Neural progenitor cell (in vitro differentiated cells): ENCODE measurements around the gene GCSAM. TPM values are rescaled to one million over a fixed set of nuclear protein-coding genes. Genes with fewer than 3 reads are reported as not detected.
A peak's percentile ranks its signal among the peaks of the same experiment; 100 is the strongest.

Source experiments
- DNase-seq: peaks from one replicate; pipeline ENCODE4 v3.0.0-alpha.2; 2016; ENCODE audit warnings: low spot score
- H2AFZ ChIP-seq: fragments of 200-600 bp; sonication (generic); replicated peaks from 2 replicates; pipeline ENCODE4 v1.6.1; 2016; ENCODE audit warnings: antibody characterized with exemption
- H3F3A ChIP-seq: fragments of 200-600 bp; sonication (generic); 2 replicates; pipeline ENCODE4 v1.6.1; 2016; ENCODE audit warnings: antibody characterized with exemption, low read depth
- H3K27ac ChIP-seq: fragments of 200-600 bp; sonication (generic); 2 replicates; pipeline ENCODE4 v1.5.1; 2016; ENCODE audit warnings: mild to moderate bottlenecking
- H3K27me3 ChIP-seq: fragments of 200-600 bp; sonication (generic); 2 replicates; pipeline ENCODE4 v1.6.1; 2016; ENCODE audit warnings: mild to moderate bottlenecking, moderate library complexity
- H3K36me3 ChIP-seq: fragments of 200-600 bp; sonication (generic); 2 replicates; pipeline ENCODE4 v1.5.1; 2016
- H3K4me1 ChIP-seq: fragments of 200-600 bp; sonication (generic); 2 replicates; pipeline ENCODE4 v1.6.1; 2016; ENCODE audit warnings: mixed run types
- H3K4me2 ChIP-seq: fragments of 200-600 bp; sonication (generic); 2 replicates; pipeline ENCODE4 v1.6.1; 2016
- H3K4me3 ChIP-seq: fragments of 200-600 bp; sonication (generic); 2 replicates; pipeline ENCODE4 v1.5.1; 2016
- H3K79me2 ChIP-seq: fragments of 200-600 bp; sonication (generic); 2 replicates; pipeline ENCODE4 v1.6.1; 2016; ENCODE audit warnings: low read depth
- H3K9ac ChIP-seq: fragments of 200-600 bp; sonication (generic); 2 replicates; pipeline ENCODE4 v1.6.1; 2016
- H3K9me3 ChIP-seq: fragments of 200-600 bp; sonication (generic); 2 replicates; pipeline ENCODE4 v1.5.1; 2016; ENCODE audit warnings: low read depth
- H4K20me1 ChIP-seq: fragments of 200-600 bp; sonication (generic); 2 replicates; pipeline ENCODE4 v1.6.1; 2016; ENCODE audit warnings: low read depth
- H3K27ac Mint-ChIP-seq: 3 replicates; pipeline ENCODE4 v1.8.0; 2021; ENCODE audit warnings: mixed read lengths
- H3K27me3 Mint-ChIP-seq: 2 replicates; pipeline ENCODE4 v1.8.0; 2022; ENCODE audit warnings: low read depth, mild to moderate bottlenecking, inconsistent platforms, moderate library complexity, mixed read lengths; ENCODE audit not compliant: insufficient read depth
- H3K36me3 Mint-ChIP-seq: 3 replicates; pipeline ENCODE4 v1.8.0; 2021; ENCODE audit warnings: mixed read lengths
- H3K4me1 Mint-ChIP-seq: 3 replicates; pipeline ENCODE4 v1.8.0; 2021; ENCODE audit warnings: mixed read lengths
- H3K4me3 Mint-ChIP-seq: 3 replicates; pipeline ENCODE4 v1.8.0; 2021; ENCODE audit warnings: mild to moderate bottlenecking, moderate library complexity, mixed read lengths
- H3K9me3 Mint-ChIP-seq: 3 replicates; pipeline ENCODE4 v1.8.0; 2020; ENCODE audit warnings: mixed read lengths
- CTCF ChIP-seq: fragments of 200-600 bp; sonication (generic); IDR thresholded peaks from 2 replicates; pipeline ENCODE4 v1.5.1; 2017; ENCODE audit warnings: antibody characterized with exemption, mild to moderate bottlenecking
- EZH2 ChIP-seq: fragments of 200-600 bp; sonication (generic); IDR thresholded peaks from 2 replicates; pipeline ENCODE4 v1.6.1; 2017; ENCODE audit warnings: antibody characterized with exemption, mild to moderate bottlenecking, moderate library complexity
- EZH2phosphoT487 ChIP-seq: fragments of 200-600 bp; sonication (generic); IDR thresholded peaks from 2 replicates; pipeline ENCODE4 v1.6.1; 2017; ENCODE audit warnings: antibody characterized with exemption
- total RNA-seq: library from RNA; depleted of rRNA; stranded (reverse); fragments of >200 nt; gene quantifications from 2 replicates; pipeline ENCODE4 v1.2.3, GENCODE V29; 2015; ENCODE audit warnings: low replicate concordance

The GCSAM gene
- total RNA-seq, 1 donor from 2014 or later = not detected

GRCh38 chr3:112122870-112123269 lies 10.2 kb downstream of the GCSAM start:
- Histone ChIP-seq H4K20me1 (no peaks in the 10 kb centered on the region), H2AFZ (no peak overlapping the region), H3F3A (peaks cover 50% of the 10 kb centered on the region), H3K36me3 (no peaks in the 10 kb centered on the region), H3K4me3 (no peak overlapping the region), H3K4me1 (peaks cover 48% of the 10 kb centered on the region), H3K9ac (no peak overlapping the region), H3K4me2 (no peak overlapping the region), H3K27me3 (no peaks in the 10 kb centered on the region), H3K79me2 (no peaks in the 10 kb centered on the region), H3K27ac (no peak overlapping the region), H3K9me3 (no peaks in the 10 kb centered on the region)
- TF ChIP-seq EZH2 = no peak
- no peak for TF ChIP-seq EZH2phosphoT487
- TF ChIP-seq CTCF = no peak
- Mint-ChIP-seq H3K9me3 (no peaks in the 10 kb centered on the region), H3K4me1 (peaks cover 38% of the 10 kb centered on the region), H3K36me3 (no peaks in the 10 kb centered on the region), H3K4me3 (no peak overlapping the region), H3K27ac (no peak overlapping the region), H3K27me3 (peaks cover 8% of the 10 kb centered on the region)
- no peak for DNase-seq

- no peak overlapping the region for H3K9ac ChIP-seq
- Mint-ChIP-seq H3K4me1 (peaks cover 33% of the 10 kb centered on the region), H3K36me3 (no peaks in the 10 kb centered on the region)
Observed at GRCh38 chr3:112121577-112122547, 11.2 kb downstream of the GCSAM start.

GRCh38 chr3:112119962-112120836 lies 12.8 kb downstream of the GCSAM start:
- H3K9ac ChIP-seq = no peak overlapping the region
- H2AFZ ChIP-seq = no peak overlapping the region
- Mint-ChIP-seq H3K27me3 (peaks cover 6% of the 10 kb centered on the region), H3K36me3 (no peaks in the 10 kb centered on the region), H3K4me1 (peaks cover 28% of the 10 kb centered on the region), H3K9me3 (no peaks in the 10 kb centered on the region), H3K4me3 (no peak overlapping the region), H3K27ac (peak overlapping the region; percentile 34)
- H3K4me2 ChIP-seq = peak overlapping the region; percentile 58
- no peaks in the 10 kb centered on the region for H4K20me1 ChIP-seq
- H3K4me3 ChIP-seq = no peak overlapping the region
- no peak for DNase-seq
- H3K9me3 ChIP-seq = no peaks in the 10 kb centered on the region
- no peaks in the 10 kb centered on the region for H3K79me2 ChIP-seq
- TF ChIP-seq EZH2phosphoT487 = no peak
- TF ChIP-seq CTCF = no peak
- no peak for TF ChIP-seq EZH2
- H3F3A ChIP-seq = peaks cover 33% of the 10 kb centered on the region
- no peaks in the 10 kb centered on the region for H3K27me3 ChIP-seq
- no peaks in the 10 kb centered on the region for H3K36me3 ChIP-seq
- no peak overlapping the region for H3K27ac ChIP-seq
- peaks cover 41% of the 10 kb centered on the region for H3K4me1 ChIP-seq

More at GRCh38 chr3:112121577-112122547, 11.2 kb downstream of the GCSAM start:
- no peaks in the 10 kb centered on the region for H3K9me3 Mint-ChIP-seq
- H2AFZ ChIP-seq = no peak overlapping the region
- H3K4me3 Mint-ChIP-seq = no peak overlapping the region
- H3K4me3 ChIP-seq = no peak overlapping the region
- H3K9me3 ChIP-seq = no peaks in the 10 kb centered on the region
- no peak for DNase-seq
- H3K4me2 ChIP-seq = no peak overlapping the region
- no peak overlapping the region for H3K27ac ChIP-seq
- H3K79me2 ChIP-seq = no peaks in the 10 kb centered on the region
- peaks cover 44% of the 10 kb centered on the region for H3F3A ChIP-seq
- no peak overlapping the region for H3K27ac Mint-ChIP-seq
- TF ChIP-seq EZH2 = no peak
- peaks cover 8% of the 10 kb centered on the region for H3K27me3 Mint-ChIP-seq
- no peaks in the 10 kb centered on the region for H4K20me1 ChIP-seq
- H3K27me3 ChIP-seq = no peaks in the 10 kb centered on the region
- no peaks in the 10 kb centered on the region for H3K36me3 ChIP-seq
- H3K4me1 ChIP-seq = peaks cover 41% of the 10 kb centered on the region
